ENCODE measurements around the gene ZMAT5.
A peak's percentile ranks its signal among the peaks of the same experiment; 100 is the strongest.

ZMAT5 gene

GRCh38 chr22:29772170-29772641 is 5.4 kb upstream of the ZMAT5 start (continued):
- 0 out of 2 replicates have a peak, but pooled peaks have one; percentile 24 for TF ChIP-seq ZBTB17 (tag by site-specific recombination; IDR thresholded peaks at IDR 0.05)
- TF ChIP-seq ZNF654 (tag by site-specific recombination; IDR thresholded peaks at IDR 0.05; ENCODE audit: low read depth): peak; percentile 19; the same call in 1 of the 2 replicates
- no peak for TF ChIP-seq ZSCAN16 (tag by site-specific recombination; IDR thresholded peaks at IDR 0.05)
- TF ChIP-seq ZNF274 (IDR thresholded peaks at IDR 0.05; ENCODE audit: low read length): no peak
- TF ChIP-seq ZNF274 (tag by site-specific recombination; IDR thresholded peaks at IDR 0.05; ENCODE audit: borderline replicate concordance): no peak
- no peak for TF ChIP-seq ZFP41 (tag by site-specific recombination; IDR thresholded peaks at IDR 0.05; ENCODE audit: borderline replicate concordance)
- TF ChIP-seq, protein P1, sequence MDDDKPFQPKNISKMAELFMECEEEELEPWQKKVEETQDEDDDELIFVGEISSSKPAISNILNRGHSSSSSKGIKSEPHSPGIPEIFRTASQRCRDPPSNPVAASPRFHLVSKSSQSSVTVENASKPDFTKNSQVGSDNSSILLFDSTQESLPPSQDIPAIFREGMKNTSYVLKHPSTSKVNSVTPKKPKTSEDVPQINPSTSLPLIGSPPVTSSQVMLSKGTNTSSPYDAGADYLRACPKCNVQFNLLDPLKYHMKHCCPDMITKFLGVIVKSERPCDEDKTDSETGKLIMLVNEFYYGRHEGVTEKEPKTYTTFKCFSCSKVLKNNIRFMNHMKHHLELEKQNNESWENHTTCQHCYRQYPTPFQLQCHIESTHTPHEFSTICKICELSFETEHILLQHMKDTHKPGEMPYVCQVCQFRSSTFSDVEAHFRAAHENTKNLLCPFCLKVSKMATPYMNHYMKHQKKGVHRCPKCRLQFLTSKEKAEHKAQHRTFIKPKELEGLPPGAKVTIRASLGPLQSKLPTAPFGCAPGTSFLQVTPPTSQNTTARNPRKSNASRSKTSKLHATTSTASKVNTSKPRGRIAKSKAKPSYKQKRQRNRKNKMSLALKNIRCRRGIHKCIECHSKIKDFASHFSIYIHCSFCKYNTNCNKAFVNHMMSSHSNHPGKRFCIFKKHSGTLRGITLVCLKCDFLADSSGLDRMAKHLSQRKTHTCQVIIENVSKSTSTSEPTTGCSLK (tag by site-specific recombination; IDR thresholded peaks at IDR 0.05): no peak
- TF ChIP-seq ZNF121 (tag by site-specific recombination; IDR thresholded peaks at IDR 0.05): peak; percentile 93
- TF ChIP-seq, protein P2, sequence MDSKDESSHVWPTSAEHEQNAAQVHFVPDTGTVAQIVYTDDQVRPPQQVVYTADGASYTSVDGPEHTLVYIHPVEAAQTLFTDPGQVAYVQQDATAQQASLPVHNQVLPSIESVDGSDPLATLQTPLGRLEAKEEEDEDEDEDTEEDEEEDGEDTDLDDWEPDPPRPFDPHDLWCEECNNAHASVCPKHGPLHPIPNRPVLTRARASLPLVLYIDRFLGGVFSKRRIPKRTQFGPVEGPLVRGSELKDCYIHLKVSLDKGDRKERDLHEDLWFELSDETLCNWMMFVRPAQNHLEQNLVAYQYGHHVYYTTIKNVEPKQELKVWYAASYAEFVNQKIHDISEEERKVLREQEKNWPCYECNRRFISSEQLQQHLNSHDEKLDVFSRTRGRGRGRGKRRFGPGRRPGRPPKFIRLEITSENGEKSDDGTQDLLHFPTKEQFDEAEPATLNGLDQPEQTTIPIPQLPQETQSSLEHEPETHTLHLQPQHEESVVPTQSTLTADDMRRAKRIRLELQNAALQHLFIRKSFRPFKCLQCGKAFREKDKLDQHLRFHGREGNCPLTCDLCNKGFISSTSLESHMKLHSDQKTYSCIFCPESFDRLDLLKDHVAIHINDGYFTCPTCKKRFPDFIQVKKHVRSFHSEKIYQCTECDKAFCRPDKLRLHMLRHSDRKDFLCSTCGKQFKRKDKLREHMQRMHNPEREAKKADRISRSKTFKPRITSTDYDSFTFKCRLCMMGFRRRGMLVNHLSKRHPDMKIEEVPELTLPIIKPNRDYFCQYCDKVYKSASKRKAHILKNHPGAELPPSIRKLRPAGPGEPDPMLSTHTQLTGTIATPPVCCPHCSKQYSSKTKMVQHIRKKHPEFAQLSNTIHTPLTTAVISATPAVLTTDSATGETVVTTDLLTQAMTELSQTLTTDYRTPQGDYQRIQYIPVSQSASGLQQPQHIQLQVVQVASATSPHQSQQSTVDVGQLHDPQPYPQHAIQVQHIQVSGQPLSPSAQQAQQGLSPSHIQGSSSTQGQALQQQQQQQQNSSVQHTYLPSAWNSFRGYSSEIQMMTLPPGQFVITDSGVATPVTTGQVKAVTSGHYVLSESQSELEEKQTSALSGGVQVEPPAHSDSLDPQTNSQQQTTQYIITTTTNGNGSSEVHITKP (tag by site-specific recombination; IDR thresholded peaks at IDR 0.05): no peak
- TF ChIP-seq, protein P3, sequence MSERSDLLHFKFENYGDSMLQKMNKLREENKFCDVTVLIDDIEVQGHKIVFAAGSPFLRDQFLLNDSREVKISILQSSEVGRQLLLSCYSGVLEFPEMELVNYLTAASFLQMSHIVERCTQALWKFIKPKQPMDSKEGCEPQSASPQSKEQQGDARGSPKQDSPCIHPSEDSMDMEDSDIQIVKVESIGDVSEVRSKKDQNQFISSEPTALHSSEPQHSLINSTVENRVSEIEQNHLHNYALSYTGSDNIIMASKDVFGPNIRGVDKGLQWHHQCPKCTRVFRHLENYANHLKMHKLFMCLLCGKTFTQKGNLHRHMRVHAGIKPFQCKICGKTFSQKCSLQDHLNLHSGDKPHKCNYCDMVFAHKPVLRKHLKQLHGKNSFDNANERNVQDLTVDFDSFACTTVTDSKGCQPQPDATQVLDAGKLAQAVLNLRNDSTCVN (tag by site-specific recombination; optimal IDR thresholded peaks at IDR 0.05): no peak
- no peak for TF ChIP-seq ZNF433 (tag by site-specific recombination; IDR thresholded peaks at IDR 0.05; ENCODE audit: low read depth)
- no peak for TF ChIP-seq ZBTB48 (tag by site-specific recombination; IDR thresholded peaks at IDR 0.05)
- TF ChIP-seq, protein P4, sequence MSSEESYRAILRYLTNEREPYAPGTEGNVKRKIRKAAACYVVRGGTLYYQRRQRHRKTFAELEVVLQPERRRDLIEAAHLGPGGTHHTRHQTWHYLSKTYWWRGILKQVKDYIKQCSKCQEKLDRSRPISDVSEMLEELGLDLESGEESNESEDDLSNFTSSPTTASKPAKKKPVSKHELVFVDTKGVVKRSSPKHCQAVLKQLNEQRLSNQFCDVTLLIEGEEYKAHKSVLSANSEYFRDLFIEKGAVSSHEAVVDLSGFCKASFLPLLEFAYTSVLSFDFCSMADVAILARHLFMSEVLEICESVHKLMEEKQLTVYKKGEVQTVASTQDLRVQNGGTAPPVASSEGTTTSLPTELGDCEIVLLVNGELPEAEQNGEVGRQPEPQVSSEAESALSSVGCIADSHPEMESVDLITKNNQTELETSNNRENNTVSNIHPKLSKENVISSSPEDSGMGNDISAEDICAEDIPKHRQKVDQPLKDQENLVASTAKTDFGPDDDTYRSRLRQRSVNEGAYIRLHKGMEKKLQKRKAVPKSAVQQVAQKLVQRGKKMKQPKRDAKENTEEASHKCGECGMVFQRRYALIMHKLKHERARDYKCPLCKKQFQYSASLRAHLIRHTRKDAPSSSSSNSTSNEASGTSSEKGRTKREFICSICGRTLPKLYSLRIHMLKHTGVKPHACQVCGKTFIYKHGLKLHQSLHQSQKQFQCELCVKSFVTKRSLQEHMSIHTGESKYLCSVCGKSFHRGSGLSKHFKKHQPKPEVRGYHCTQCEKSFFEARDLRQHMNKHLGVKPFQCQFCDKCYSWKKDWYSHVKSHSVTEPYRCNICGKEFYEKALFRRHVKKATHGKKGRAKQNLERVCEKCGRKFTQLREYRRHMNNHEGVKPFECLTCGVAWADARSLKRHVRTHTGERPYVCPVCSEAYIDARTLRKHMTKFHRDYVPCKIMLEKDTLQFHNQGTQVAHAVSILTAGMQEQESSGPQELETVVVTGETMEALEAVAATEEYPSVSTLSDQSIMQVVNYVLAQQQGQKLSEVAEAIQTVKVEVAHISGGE (tag by site-specific recombination; conservative IDR thresholded peaks at IDR 0.05; ENCODE audit: low read depth): no peak
- TF ChIP-seq, protein P5, sequence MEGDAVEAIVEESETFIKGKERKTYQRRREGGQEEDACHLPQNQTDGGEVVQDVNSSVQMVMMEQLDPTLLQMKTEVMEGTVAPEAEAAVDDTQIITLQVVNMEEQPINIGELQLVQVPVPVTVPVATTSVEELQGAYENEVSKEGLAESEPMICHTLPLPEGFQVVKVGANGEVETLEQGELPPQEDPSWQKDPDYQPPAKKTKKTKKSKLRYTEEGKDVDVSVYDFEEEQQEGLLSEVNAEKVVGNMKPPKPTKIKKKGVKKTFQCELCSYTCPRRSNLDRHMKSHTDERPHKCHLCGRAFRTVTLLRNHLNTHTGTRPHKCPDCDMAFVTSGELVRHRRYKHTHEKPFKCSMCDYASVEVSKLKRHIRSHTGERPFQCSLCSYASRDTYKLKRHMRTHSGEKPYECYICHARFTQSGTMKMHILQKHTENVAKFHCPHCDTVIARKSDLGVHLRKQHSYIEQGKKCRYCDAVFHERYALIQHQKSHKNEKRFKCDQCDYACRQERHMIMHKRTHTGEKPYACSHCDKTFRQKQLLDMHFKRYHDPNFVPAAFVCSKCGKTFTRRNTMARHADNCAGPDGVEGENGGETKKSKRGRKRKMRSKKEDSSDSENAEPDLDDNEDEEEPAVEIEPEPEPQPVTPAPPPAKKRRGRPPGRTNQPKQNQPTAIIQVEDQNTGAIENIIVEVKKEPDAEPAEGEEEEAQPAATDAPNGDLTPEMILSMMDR (tag by site-specific recombination; IDR thresholded peaks at IDR 0.05): 0 out of 2 replicates have a peak, but pooled peaks have one; percentile 39
- no peak for TF ChIP-seq SCRT1 (tag by site-specific recombination; IDR thresholded peaks at IDR 0.05; ENCODE audit: borderline replicate concordance)
- no peak for TF ChIP-seq KLF10 (tag by site-specific recombination; IDR thresholded peaks at IDR 0.05)
- TF ChIP-seq PRDM1 (tag by site-specific recombination; IDR thresholded peaks at IDR 0.05): no peak
- no peak for TF ChIP-seq KLF17 (tag by site-specific recombination; IDR thresholded peaks at IDR 0.05)
- TF ChIP-seq HOXA7 (CRISPR knock-in tag; IDR thresholded peaks at IDR 0.05; ENCODE audit: borderline replicate concordance): no peak

Data from HEK293 (cell line).